ENCODE data around the gene NR3C1. TPM values are rescaled to one million over a fixed set of nuclear protein-coding genes. Genes with fewer than 3 reads are reported as not detected.
"Not testable (repeated sequence)": the region's sequence is repeated elsewhere in the genome, so short reads cannot be mapped to it uniquely, and the experiment has no call there.

NR3C1 gene
- total RNA-seq, 2 experiments from 2014 or later = 66.2 to 77.9 TPM

- Mint-ChIP-seq H3K36me3 (peaks cover 23% of the 10 kb centered on the region), H3K27me3 (no peaks in the 10 kb centered on the region), H3K4me1 (peaks cover 18% of the 10 kb centered on the region), H3K4me3 (no peak overlapping the region), H3K27ac (no peak overlapping the region), H3K9me3 (ENCODE audit: low read depth) (no peaks in the 10 kb centered on the region)
- CTCF ChIA-PET = interaction anchor here (1.1 kb wide), 1 partner anchor 11 kb away, joined by 3 read pairs; no protein-coding TSS in a partner anchor
- ATAC-seq (no peak), DNase-seq (no peak)
Observed at GRCh38 chr5:143342607-143343006, 60.9 kb downstream of the NR3C1 start.

DNA sequence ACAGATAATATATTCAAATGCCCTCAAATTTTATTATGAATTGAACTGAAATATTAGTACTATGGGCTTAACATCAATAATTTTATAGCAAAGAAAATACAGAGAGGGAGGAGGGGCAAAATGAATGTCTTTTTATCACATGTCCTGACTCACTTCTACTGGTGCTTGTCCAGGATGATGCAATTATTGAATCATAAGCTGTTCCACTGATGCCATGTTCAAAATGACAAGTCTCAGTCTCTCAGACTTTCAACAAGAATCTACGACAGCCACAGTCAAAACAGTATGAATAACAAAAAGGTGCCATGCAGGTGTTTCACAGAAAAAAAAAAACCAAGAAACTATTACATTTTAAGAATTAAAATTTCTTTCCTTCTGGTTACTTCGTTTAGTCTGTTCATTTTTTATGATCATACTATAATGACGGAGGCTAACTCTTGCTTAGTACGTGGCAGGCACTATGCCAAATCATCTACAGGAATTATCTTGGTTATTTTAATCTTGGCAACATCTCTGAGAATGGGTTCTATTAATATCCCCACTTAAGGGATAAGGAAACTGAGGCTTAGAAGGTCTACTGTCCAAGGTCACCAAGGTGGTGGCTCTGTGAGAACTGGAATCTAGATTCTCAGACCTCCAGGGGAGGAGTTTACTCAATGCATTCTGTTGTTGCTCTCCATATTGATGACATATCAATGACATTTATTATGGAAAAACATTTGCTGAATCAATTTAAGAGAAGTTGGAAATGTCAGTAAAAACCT is 61.5 kb downstream of the NR3C1 start:
- Mint-ChIP-seq H3K9me3 (ENCODE audit: low read depth) (no peaks in the 10 kb centered on the region), H3K4me1 (peaks cover 12% of the 10 kb centered on the region), H3K4me3 (no peak overlapping the region), H3K27me3 (no peaks in the 10 kb centered on the region), H3K36me3 (peaks cover 23% of the 10 kb centered on the region), H3K27ac (no peak overlapping the region)
- ATAC-seq (no peak), DNase-seq (no peak)
- CTCF ChIA-PET = interaction anchor here (1.1 kb wide), 1 partner anchor 12 kb away, joined by 3 read pairs; no protein-coding TSS in a partner anchor

GRCh38 chr5:143340891-143341685 is 62.4 kb downstream of the NR3C1 start:
- no peak for ATAC-seq
- no peak for DNase-seq
- H3K27ac Mint-ChIP-seq = no peak overlapping the region
- no peaks in the 10 kb centered on the region for H3K9me3 Mint-ChIP-seq (ENCODE audit: low read depth)
- CTCF ChIA-PET = interaction anchor here (0.7 kb wide), 1 partner anchor 565 kb away, joined by 3 read pairs; no protein-coding TSS in a partner anchor
- no peaks in the 10 kb centered on the region for H3K27me3 Mint-ChIP-seq
- H3K4me1 Mint-ChIP-seq = peaks cover 9% of the 10 kb centered on the region
- H3K36me3 Mint-ChIP-seq = peaks cover 23% of the 10 kb centered on the region
- H3K4me3 Mint-ChIP-seq = no peak overlapping the region

DNA sequence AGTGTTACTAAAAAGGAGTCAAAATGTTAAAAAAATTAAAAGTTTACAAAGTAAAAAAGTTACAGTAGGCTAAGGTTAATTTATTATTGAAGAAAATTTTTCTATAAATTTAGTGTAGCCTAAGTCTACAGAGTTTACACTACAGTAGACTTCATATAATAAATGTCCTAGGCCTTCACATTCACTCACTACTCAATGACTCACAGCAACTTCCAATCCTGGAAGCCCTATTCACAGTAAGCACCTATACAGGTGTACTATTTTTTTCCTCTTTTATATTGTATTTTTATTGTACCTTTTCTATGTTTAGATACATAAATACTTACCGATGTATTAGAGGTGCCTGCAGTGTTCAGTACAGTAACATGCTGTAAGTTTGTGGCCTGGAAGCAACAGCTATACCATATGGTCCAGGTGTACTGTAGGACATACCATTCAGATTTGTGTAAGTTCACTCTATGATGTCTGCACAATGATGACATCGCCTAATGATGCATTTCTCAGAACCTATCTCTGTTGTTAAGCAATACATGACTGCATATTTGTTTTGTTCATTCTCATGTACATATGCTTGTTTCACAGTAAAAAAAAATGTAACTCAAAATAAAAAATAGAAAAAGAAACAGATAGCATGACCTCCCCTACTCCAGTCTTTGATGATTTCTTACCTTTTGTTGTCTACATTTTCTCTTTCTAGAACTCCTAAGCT is 64.7 kb downstream of the NR3C1 start:
- Mint-ChIP-seq H3K27me3 (no peaks in the 10 kb centered on the region), H3K9me3 (ENCODE audit: low read depth) (no peaks in the 10 kb centered on the region), H3K27ac (peak overlapping the region; percentile 23), H3K4me3 (no peak overlapping the region), H3K36me3 (peaks cover 24% of the 10 kb centered on the region), H3K4me1 (peaks cover 4% of the 10 kb centered on the region)
- DNase-seq (no peak), ATAC-seq (no peak)
- CTCF ChIA-PET = interaction anchor here (1.0 kb wide), 1 partner anchor 31 kb away, joined by 3 read pairs; no protein-coding TSS in a partner anchor

DNA sequence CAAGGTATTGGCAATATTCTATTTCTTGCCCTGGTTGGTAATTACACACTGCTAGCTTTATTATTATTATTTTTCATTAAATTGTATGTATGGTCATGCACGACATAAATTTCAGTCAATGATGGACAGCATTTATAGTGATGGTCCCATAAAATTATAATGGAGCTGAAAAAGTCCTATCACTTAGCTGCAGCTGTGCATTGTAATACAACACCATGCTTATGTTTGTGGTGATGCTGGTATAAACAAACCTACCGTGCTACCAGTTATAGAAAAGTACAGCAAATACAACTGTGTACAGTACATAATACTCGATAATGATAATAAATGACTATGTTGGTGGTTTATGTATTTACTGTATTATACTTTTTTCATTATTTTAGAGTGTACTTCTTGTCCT is 65.5 kb downstream of the NR3C1 start:
- no peak for ATAC-seq
- Mint-ChIP-seq H3K36me3 (peaks cover 28% of the 10 kb centered on the region), H3K27ac (no peak overlapping the region), H3K4me3 (no peak overlapping the region), H3K27me3 (no peaks in the 10 kb centered on the region), H3K9me3 (ENCODE audit: low read depth) (no peaks in the 10 kb centered on the region), H3K4me1 (peaks cover 4% of the 10 kb centered on the region)
- no peak for DNase-seq
- CTCF ChIA-PET = no interaction called here

DNA sequence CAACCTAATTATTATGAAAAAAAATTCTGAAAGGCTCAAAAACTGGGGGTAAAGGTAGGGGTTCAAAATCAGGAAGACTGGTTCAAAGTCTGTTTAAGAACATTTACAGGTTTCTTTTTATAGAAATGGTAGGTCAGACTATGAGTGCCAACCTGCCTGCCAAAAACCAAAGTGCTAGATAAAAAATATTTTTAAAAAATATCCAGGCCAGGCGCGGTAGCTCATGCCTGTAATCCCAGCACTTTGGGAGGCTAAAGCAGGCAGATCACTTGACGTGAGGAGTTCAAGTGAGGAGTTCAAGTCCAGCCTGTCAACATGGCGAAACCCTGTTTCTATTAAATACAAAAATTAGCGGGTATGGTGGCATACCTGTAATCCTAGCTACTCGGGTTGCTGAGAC is 67.0 kb downstream of the NR3C1 start:
- H3K27ac Mint-ChIP-seq = no peak overlapping the region

DNA sequence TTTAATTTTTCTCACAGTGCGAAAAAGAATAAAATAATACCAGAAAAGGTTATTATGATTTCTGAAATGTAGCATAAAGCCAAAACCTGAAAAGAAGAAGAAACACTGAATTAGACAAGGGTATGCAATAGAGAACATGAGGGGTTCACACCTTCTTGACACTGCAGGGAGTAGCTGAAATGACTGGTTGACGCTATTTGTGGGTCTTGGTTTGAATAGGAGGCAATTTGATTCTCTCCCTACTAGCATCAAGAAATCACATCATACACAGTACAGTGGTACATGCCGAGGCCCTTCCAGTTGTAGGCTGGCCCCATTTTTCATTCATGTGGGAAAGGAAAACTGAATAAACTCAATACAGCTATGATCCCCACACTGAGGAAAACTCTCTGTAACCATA is 68.6 kb downstream of the NR3C1 start:
- H3K4me3 Mint-ChIP-seq = no peak overlapping the region
- H3K36me3 Mint-ChIP-seq = peaks cover 30% of the 10 kb centered on the region
- no peak overlapping the region for H3K27ac Mint-ChIP-seq
- DNase-seq = no peak
- H3K27me3 Mint-ChIP-seq = no peaks in the 10 kb centered on the region
- CTCF ChIA-PET = no interaction called here
- peak; percentile 20 for ATAC-seq
- peaks cover 3% of the 10 kb centered on the region for H3K4me1 Mint-ChIP-seq
- H3K9me3 Mint-ChIP-seq (ENCODE audit: low read depth) = peaks cover 3% of the 10 kb centered on the region

More for the DNA sequence above, 67.0 kb downstream of the NR3C1 start:
- CTCF ChIA-PET = no interaction called here
- DNase-seq (no peak), ATAC-seq (no peak)
- Mint-ChIP-seq H3K4me1 (no peaks in the 10 kb centered on the region), H3K9me3 (ENCODE audit: low read depth) (no peaks in the 10 kb centered on the region), H3K4me3 (no peak overlapping the region), H3K36me3 (peaks cover 32% of the 10 kb centered on the region), H3K27me3 (no peaks in the 10 kb centered on the region)

- ATAC-seq; H3K4me3 Mint-ChIP-seq; H3K4me1 Mint-ChIP-seq; DNase-seq; H3K27ac Mint-ChIP-seq; CTCF ChIA-PET; H3K9me3 Mint-ChIP-seq (ENCODE audit: low read depth); H3K27me3 Mint-ChIP-seq: not testable (repeated sequence)
- H3K36me3 Mint-ChIP-seq = peaks cover 26% of the 10 kb centered on the region
Observed at GRCh38 chr5:143334380-143334779, 69.1 kb downstream of the NR3C1 start.

DNA sequence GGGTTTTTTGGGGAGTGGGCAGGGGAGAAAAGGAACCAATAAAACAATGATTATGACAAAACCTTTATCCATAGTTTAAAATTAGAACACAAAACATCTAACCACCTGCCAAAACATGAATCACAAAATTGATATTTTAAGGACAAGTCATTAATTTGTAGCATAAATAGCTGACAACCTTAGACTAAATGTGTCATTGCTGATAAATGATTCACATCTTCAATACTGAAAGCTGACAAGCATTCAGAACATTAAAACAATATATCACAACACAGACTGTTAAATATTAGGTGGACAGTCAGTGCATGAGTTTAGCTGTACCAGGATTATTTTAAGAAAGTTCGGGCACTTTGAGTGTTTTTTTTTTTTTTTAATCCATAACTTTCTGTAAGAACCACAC is 71.5 kb downstream of the NR3C1 start:
- ATAC-seq (no peak), DNase-seq (no peak)
- H3K27me3 Mint-ChIP-seq = no peaks in the 10 kb centered on the region
- H3K4me1 Mint-ChIP-seq = peaks cover 6% of the 10 kb centered on the region
- H3K9me3 Mint-ChIP-seq (ENCODE audit: low read depth) = peaks cover 16% of the 10 kb centered on the region
- no peak overlapping the region for H3K27ac Mint-ChIP-seq
- peaks cover 45% of the 10 kb centered on the region for H3K36me3 Mint-ChIP-seq
- CTCF ChIA-PET = no interaction called here
- no peak overlapping the region for H3K4me3 Mint-ChIP-seq

DNA sequence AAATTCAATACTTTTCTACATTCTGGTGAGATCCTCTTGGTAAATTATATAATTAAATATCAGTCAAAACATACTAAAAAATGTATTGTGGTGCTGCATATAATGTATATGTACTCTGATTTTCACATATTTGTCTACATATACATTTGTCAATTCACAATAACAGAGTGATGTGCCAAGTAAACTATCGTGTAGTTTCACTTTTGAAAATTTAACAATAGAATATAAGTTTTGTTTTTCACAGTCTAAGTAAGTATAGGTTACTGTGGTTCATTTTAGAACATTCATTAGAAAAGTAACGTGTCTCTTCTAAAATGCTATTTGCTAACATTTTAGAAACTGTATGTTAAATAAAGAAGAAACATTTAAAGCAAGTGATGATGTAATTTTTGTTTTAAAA is 73.6 kb downstream of the NR3C1 start:
- peaks cover 6% of the 10 kb centered on the region for H3K4me1 Mint-ChIP-seq
- no peak overlapping the region for H3K4me3 Mint-ChIP-seq
- peaks cover 20% of the 10 kb centered on the region for H3K9me3 Mint-ChIP-seq (ENCODE audit: low read depth)
- DNase-seq = no peak
- CTCF ChIA-PET = no interaction called here
- H3K27me3 Mint-ChIP-seq = no peaks in the 10 kb centered on the region
- H3K27ac Mint-ChIP-seq = no peak overlapping the region
- H3K36me3 Mint-ChIP-seq = peaks cover 54% of the 10 kb centered on the region
- ATAC-seq = no peak

- Mint-ChIP-seq H3K27me3 (no peaks in the 10 kb centered on the region), H3K27ac (no peak overlapping the region), H3K4me3 (no peak overlapping the region), H3K36me3 (peaks cover 57% of the 10 kb centered on the region), H3K4me1 (peaks cover 11% of the 10 kb centered on the region), H3K9me3 (ENCODE audit: low read depth) (peaks cover 20% of the 10 kb centered on the region)
- no peak for DNase-seq
- ATAC-seq = no peak
- CTCF ChIA-PET = no interaction called here
Observed at GRCh38 chr5:143328589-143329220, 74.8 kb downstream of the NR3C1 start.

GRCh38 chr5:143325086-143325485 is 78.4 kb downstream of the NR3C1 start:
- H3K36me3 Mint-ChIP-seq = peaks cover 53% of the 10 kb centered on the region
- H3K9me3 Mint-ChIP-seq (ENCODE audit: low read depth) = peaks cover 17% of the 10 kb centered on the region
- DNase-seq, H3K27ac Mint-ChIP-seq, H3K4me3 Mint-ChIP-seq, ATAC-seq, H3K27me3 Mint-ChIP-seq, CTCF ChIA-PET: not testable (repeated sequence)
- H3K4me1 Mint-ChIP-seq = peaks cover 17% of the 10 kb centered on the region
